SK-N-SH (cell line): Measurements from ENCODE around the gene PPARD. TPM values are rescaled to one million over a fixed set of nuclear protein-coding genes. Genes with fewer than 3 reads are reported as not detected.

Source experiments
- CTCF ChIA-PET: fragments of 300-600, 350-600 bp; formaldehyde crosslinking; extraction: SDS; loops from one replicate; lab custom pipeline; 2021; lab: Yijun Ruan, JAX
- POLR2A ChIA-PET: fragments of 350-600 bp; sonication (Branson Sonifier 250); formaldehyde crosslinking; extraction: SDS; loops from one replicate; lab custom pipeline; 2020; ENCODE audit warnings: antibody characterized with exemption, inconsistent platforms; lab: Yijun Ruan, JAX
- DNase-seq: peaks from one replicate; pipeline ENCODE4 v3.0.0; 2012
- H2AFZ ChIP-seq: fragments of 200-600 bp; sonication (generic); 2 replicates; pipeline ENCODE4 v1.8.1; 2016; ENCODE audit warnings: antibody characterized with exemption, mild to moderate bottlenecking, low read depth
- H3F3A ChIP-seq: fragments of 200-600 bp; sonication (generic); replicated peaks from 2 replicates; pipeline ENCODE3; 2016; ENCODE audit warnings: antibody characterized with exemption, mild to moderate bottlenecking; ENCODE audit not compliant: insufficient read depth
- H3K27ac ChIP-seq, 2 experiments: fragments of 200-500 bp in 1 of 2; fragments of 200-600 bp in 1 of 2; sonication (Bioruptor generic) in 1 of 2; sonication (generic), shearing (Covaris generic) in 1 of 2; 2 replicates each; pipeline versions ENCODE4 v1.5.1 to v1.6.1; 2014 to 2016; ENCODE audit warnings: low read depth in 2 of 2, inconsistent platforms in 1 of 2, low read length in 1 of 2, mild to moderate bottlenecking in 1 of 2, mixed read lengths in 1 of 2
- H3K27me3 ChIP-seq: fragments of 200-600 bp; sonication (generic), shearing (Covaris generic); 2 replicates; pipeline ENCODE4 v1.6.1; 2016; ENCODE audit warnings: mixed run types; ENCODE audit not compliant: insufficient read depth
- H3K36me3 ChIP-seq, 2 experiments: fragments of 200-500 bp in 1 of 2; fragments of 200-600 bp in 1 of 2; sonication (Bioruptor generic) in 1 of 2; sonication (generic) in 1 of 2; replicated peaks in 1 of 2; 2 replicates each; pipeline versions ENCODE3 to v1.5.1; 2014 to 2016; ENCODE audit warnings: low read length in 1 of 2, mild to moderate bottlenecking in 1 of 2; ENCODE audit not compliant: insufficient read depth in 2 of 2, control insufficient read depth in 1 of 2
- H3K4me1 ChIP-seq, 2 experiments: fragments of 200-500 bp in 1 of 2; fragments of 200-600 bp in 1 of 2; sonication (Bioruptor generic) in 1 of 2; sonication (generic), shearing (Covaris generic) in 1 of 2; 2 replicates each; pipeline versions ENCODE4 v1.5.1 to v1.6.1; 2014 to 2016; ENCODE audit warnings: low read depth in 1 of 2, low read length in 1 of 2, mixed run types in 1 of 2; ENCODE audit not compliant: insufficient read depth in 2 of 2, control insufficient read depth in 1 of 2
- H3K4me2 ChIP-seq: fragments of 200-600 bp; sonication (generic), shearing (Covaris generic); 2 replicates; pipeline ENCODE4 v1.6.1; 2017; ENCODE audit warnings: mixed run types
- H3K4me3 ChIP-seq, 2 experiments: fragments of 200-500 bp in 1 of 2; fragments of 200-600 bp in 1 of 2; sonication (Bioruptor generic) in 1 of 2; sonication (generic), shearing (Covaris generic) in 1 of 2; 2 replicates each; pipeline versions ENCODE4 v1.5.1 to v1.8.1; 2014 to 2016; ENCODE audit warnings: low read depth in 2 of 2, inconsistent platforms in 1 of 2, low read length in 1 of 2, mild to moderate bottlenecking in 1 of 2, mixed read lengths in 1 of 2, moderate library complexity in 1 of 2
- H3K79me2 ChIP-seq: fragments of 200-600 bp; sonication (generic); 2 replicates; pipeline ENCODE4 v1.8.1; 2017; ENCODE audit warnings: mild to moderate bottlenecking; ENCODE audit not compliant: insufficient read depth
- H3K9ac ChIP-seq: fragments of 200-600 bp; sonication (generic); 2 replicates; pipeline ENCODE4 v1.6.1; 2017; ENCODE audit warnings: mixed run types
- H3K9me2 ChIP-seq: fragments of 200-600 bp; sonication (generic); 2 replicates; pipeline ENCODE4 v1.6.1; 2017; ENCODE audit warnings: mixed run types
- H3K9me3 ChIP-seq: fragments of 200-600 bp; sonication (generic); 2 replicates; pipeline ENCODE4 v1.6.1; 2017; ENCODE audit warnings: mixed run types, mild to moderate bottlenecking, moderate library complexity
- H4K20me1 ChIP-seq: fragments of 200-600 bp; sonication (generic); 2 replicates; pipeline ENCODE4 v1.6.1; 2017; ENCODE audit warnings: mild to moderate bottlenecking, mixed run types; ENCODE audit not compliant: insufficient read depth
- CHD2 ChIP-seq: fragments of 150-350 bp; IDR thresholded peaks from 2 replicates; pipeline ENCODE4 v1.6.1; 2018; ENCODE audit warnings: low read length; ENCODE audit not compliant: partially characterized antibody
- ELF1 ChIP-seq: IDR thresholded peaks from 2 replicates; pipeline ENCODE4 v1.4.0; 2012
- EP300 ChIP-seq, 2 experiments: IDR thresholded peaks; 2 replicates each; pipeline versions ENCODE4 v1.4.0 to v1.6.1; 2012; ENCODE audit warnings: borderline replicate concordance in 1 of 2, low read depth in 1 of 2, low read length in 1 of 2
- FOSL2 ChIP-seq: IDR thresholded peaks from 2 replicates; pipeline ENCODE4 v1.4.0; 2012; ENCODE audit warnings: low read depth, mild to moderate bottlenecking, moderate library complexity, borderline replicate concordance
- FOXJ3 ChIP-seq: sonication (generic); formaldehyde crosslinking; IDR thresholded peaks from 2 replicates; pipeline ENCODE4 v1.5.1; 2020; ENCODE audit warnings: mild to moderate bottlenecking, missing genetic modification reagents
- FOXM1 ChIP-seq: IDR thresholded peaks from 2 replicates; pipeline ENCODE4 v1.4.0; 2012; ENCODE audit warnings: low read depth, mild to moderate bottlenecking
- GABPA ChIP-seq: IDR thresholded peaks from 2 replicates; pipeline ENCODE4 v1.4.0; 2012; ENCODE audit warnings: low read depth, mild to moderate bottlenecking
- GATA2 ChIP-seq: sonication (generic); formaldehyde crosslinking; IDR thresholded peaks from 2 replicates; pipeline ENCODE4 v1.5.0; 2020; ENCODE audit warnings: mild to moderate bottlenecking, missing genetic modification reagents
- JUND ChIP-seq: IDR thresholded peaks from 2 replicates; pipeline ENCODE4 v1.4.0; 2012
- MEF2A ChIP-seq: IDR thresholded peaks from 2 replicates; pipeline ENCODE4 v1.4.0; 2012; ENCODE audit warnings: low read depth, borderline replicate concordance
- MXI1 ChIP-seq: IDR thresholded peaks from 2 replicates; pipeline ENCODE4 v1.6.1; 2012; ENCODE audit warnings: mild to moderate bottlenecking, low read depth, low read length, improper control_type of control experiment
- NFIC ChIP-seq: IDR thresholded peaks from 2 replicates; pipeline ENCODE4 v1.4.0; 2012; ENCODE audit warnings: borderline replicate concordance
- NRF1 ChIP-seq: IDR thresholded peaks from 2 replicates; pipeline ENCODE4 v1.6.1; 2012; ENCODE audit warnings: low read depth, mild to moderate bottlenecking, low read length
- RCOR1 ChIP-seq: fragments of 150-350 bp; IDR thresholded peaks from 2 replicates; pipeline ENCODE4 v1.6.1; 2017; ENCODE audit warnings: antibody characterized with exemption, low read length
- SIN3A ChIP-seq: IDR thresholded peaks from 2 replicates; pipeline ENCODE4 v1.6.1; 2012; ENCODE audit warnings: low read depth, mild to moderate bottlenecking, low read length, moderate library complexity, borderline replicate concordance
- TCF12 ChIP-seq: IDR thresholded peaks from 2 replicates; pipeline ENCODE4 v1.4.0; 2012
- YY1 ChIP-seq: IDR thresholded peaks from 2 replicates; pipeline ENCODE4 v1.4.0; 2012; ENCODE audit warnings: low read depth, mild to moderate bottlenecking
- WGBS: methylation state at CpG from one replicate; pipeline ENCODE4 v1.1.6; 2017; ENCODE audit warnings: low lambda C conversion rate; 5-methylcytosine and 5-hydroxymethylcytosine counted together
- polyA plus RNA-seq, 3 experiments: library from polyadenylated mRNA; depleted of rRNA; stranded (reverse); fragments of >200 nt; gene quantifications; 2 replicates each; pipeline ENCODE4 v1.2.3, GENCODE V29; 2012
- TF ChIP-seq, protein P1 (sequence below): fragments of 200-600 bp; sonication (generic); IDR thresholded peaks from 2 replicates; pipeline ENCODE4 v1.6.1; 2017; ENCODE audit warnings: antibody characterized with exemption, mild to moderate bottlenecking, moderate library complexity
- TF ChIP-seq, protein P2 (sequence below): IDR thresholded peaks from 2 replicates; pipeline ENCODE4; 2012
- TF ChIP-seq, protein P3 (sequence below): fragments of 150-350 bp; IDR thresholded peaks from 2 replicates; pipeline ENCODE4 v1.6.1; 2017; ENCODE audit warnings: antibody characterized with exemption, low read length, low read depth, borderline replicate concordance
- TF ChIP-seq, protein P4 (sequence below): IDR thresholded peaks from 2 replicates; pipeline ENCODE4 v1.6.1; 2012; ENCODE audit warnings: mild to moderate bottlenecking, low read depth, low read length, moderate library complexity

Gene PPARD
- polyA plus RNA-seq, 1 of the 3 experiments (the other 2 are of a cell fraction) = 13.3 TPM

DNA sequence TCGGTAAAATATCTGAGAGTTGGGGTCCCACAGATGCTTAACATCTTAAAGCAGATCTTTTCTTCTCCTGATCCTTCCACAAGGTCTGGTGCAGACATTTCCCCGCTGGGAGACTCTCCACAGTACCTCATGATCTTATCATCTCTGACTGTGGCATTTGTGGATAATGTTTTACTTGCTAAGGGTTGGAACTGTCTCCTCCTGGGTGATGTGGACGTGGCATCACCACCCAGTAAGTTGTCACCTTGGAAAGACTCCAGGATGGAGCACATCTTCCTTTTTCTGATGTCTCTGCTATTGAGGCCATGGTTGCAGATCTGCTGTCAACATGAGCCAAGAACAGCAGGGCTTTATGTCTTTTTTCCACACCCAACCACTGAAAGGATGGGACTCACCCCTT lies 67.8 kb downstream of the PPARD start:
- Histone ChIP-seq H3K9ac (no peak overlapping the region), H4K20me1 (no peaks in the 10 kb centered on the region), H3K4me1 (peaks cover 0 to 16% of the 10 kb centered on the region in 2 experiments; a peak in 1 of 4 replicates), H3K9me3 (no peaks in the 10 kb centered on the region), H3K27ac (no peak overlapping the region), H3K27me3 (no peaks in the 10 kb centered on the region), H3K36me3 (peaks cover 0 to 4% of the 10 kb centered on the region in 2 experiments), H3K4me3 (no peak overlapping the region), H3K79me2 (no peaks in the 10 kb centered on the region), H2AFZ (no peak overlapping the region), H3K9me2 (no peaks in the 10 kb centered on the region), H3F3A (no peaks in the 10 kb centered on the region), H3K4me2 (no peak overlapping the region)
- ChIA-PET CTCF (no interaction called here), POLR2A (no interaction called here)
- TF ChIP-seq RCOR1 (no peak), ELF1 (no peak), YY1 (no peak)
- TF ChIP-seq, protein P1, sequence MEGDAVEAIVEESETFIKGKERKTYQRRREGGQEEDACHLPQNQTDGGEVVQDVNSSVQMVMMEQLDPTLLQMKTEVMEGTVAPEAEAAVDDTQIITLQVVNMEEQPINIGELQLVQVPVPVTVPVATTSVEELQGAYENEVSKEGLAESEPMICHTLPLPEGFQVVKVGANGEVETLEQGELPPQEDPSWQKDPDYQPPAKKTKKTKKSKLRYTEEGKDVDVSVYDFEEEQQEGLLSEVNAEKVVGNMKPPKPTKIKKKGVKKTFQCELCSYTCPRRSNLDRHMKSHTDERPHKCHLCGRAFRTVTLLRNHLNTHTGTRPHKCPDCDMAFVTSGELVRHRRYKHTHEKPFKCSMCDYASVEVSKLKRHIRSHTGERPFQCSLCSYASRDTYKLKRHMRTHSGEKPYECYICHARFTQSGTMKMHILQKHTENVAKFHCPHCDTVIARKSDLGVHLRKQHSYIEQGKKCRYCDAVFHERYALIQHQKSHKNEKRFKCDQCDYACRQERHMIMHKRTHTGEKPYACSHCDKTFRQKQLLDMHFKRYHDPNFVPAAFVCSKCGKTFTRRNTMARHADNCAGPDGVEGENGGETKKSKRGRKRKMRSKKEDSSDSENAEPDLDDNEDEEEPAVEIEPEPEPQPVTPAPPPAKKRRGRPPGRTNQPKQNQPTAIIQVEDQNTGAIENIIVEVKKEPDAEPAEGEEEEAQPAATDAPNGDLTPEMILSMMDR = no peak
- TF ChIP-seq, protein P2, sequence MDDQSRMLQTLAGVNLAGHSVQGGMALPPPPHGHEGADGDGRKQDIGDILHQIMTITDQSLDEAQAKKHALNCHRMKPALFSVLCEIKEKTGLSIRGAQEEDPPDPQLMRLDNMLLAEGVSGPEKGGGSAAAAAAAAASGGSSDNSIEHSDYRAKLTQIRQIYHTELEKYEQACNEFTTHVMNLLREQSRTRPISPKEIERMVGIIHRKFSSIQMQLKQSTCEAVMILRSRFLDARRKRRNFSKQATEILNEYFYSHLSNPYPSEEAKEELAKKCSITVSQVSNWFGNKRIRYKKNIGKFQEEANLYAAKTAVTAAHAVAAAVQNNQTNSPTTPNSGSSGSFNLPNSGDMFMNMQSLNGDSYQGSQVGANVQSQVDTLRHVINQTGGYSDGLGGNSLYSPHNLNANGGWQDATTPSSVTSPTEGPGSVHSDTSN = no peak
- WGBS = 64% methylated on average over 3 of the region's 3 CpGs
- DNase-seq = no peak

DNA sequence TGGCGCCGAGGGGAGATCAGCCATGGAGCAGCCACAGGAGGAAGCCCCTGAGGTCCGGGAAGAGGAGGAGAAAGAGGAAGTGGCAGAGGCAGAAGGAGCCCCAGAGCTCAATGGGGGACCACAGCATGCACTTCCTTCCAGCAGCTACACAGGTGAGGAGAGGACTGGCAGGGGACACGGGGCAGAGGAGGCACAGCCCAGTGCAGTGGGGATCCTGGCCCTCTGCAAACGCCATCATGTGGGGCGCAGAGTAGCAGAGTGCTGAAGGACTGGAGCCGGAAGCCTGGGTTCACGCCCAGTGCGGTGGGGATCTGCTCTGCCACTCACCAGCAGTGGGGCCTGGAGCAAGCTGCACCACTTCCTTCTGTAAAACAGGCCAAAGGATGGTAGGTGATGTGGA lies 68.7 kb downstream of the PPARD start:
- H3K9me2 ChIP-seq = no peaks in the 10 kb centered on the region
- no peaks in the 10 kb centered on the region for H3F3A ChIP-seq
- DNase-seq = no peak
- H3K27ac ChIP-seq = no peak overlapping the region
- ChIA-PET CTCF (interaction anchor here (0.9 kb wide), 1 partner anchor 12 kb away, joined by 3 read pairs; no protein-coding TSS in a partner anchor), POLR2A (no interaction called here)
- H3K27me3 ChIP-seq = no peaks in the 10 kb centered on the region
- H3K4me1 ChIP-seq = peaks cover 0 to 16% of the 10 kb centered on the region in 2 experiments; a peak in 1 of 4 replicates
- TF ChIP-seq FOXM1 (no peak), EP300 (IDR thresholded peaks at IDR 0.05; ENCODE audit: borderline replicate concordance in 1 of 2, low read depth in 1 of 2, low read length in 1 of 2) (no peak), GATA2 (CRISPR knock-in tag) (no peak), MXI1 (no peak), JUND (no peak), TCF12 (no peak), MEF2A (no peak), NRF1 (no peak), SIN3A (no peak), RCOR1 (no peak), FOXJ3 (CRISPR knock-in tag) (no peak), FOSL2 (no peak), YY1 (no peak), CHD2 (no peak), NFIC (no peak), GABPA (no peak), ELF1 (no peak)
- TF ChIP-seq, protein P3, sequence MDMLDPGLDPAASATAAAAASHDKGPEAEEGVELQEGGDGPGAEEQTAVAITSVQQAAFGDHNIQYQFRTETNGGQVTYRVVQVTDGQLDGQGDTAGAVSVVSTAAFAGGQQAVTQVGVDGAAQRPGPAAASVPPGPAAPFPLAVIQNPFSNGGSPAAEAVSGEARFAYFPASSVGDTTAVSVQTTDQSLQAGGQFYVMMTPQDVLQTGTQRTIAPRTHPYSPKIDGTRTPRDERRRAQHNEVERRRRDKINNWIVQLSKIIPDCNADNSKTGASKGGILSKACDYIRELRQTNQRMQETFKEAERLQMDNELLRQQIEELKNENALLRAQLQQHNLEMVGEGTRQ = no peak
- TF ChIP-seq, protein P4, sequence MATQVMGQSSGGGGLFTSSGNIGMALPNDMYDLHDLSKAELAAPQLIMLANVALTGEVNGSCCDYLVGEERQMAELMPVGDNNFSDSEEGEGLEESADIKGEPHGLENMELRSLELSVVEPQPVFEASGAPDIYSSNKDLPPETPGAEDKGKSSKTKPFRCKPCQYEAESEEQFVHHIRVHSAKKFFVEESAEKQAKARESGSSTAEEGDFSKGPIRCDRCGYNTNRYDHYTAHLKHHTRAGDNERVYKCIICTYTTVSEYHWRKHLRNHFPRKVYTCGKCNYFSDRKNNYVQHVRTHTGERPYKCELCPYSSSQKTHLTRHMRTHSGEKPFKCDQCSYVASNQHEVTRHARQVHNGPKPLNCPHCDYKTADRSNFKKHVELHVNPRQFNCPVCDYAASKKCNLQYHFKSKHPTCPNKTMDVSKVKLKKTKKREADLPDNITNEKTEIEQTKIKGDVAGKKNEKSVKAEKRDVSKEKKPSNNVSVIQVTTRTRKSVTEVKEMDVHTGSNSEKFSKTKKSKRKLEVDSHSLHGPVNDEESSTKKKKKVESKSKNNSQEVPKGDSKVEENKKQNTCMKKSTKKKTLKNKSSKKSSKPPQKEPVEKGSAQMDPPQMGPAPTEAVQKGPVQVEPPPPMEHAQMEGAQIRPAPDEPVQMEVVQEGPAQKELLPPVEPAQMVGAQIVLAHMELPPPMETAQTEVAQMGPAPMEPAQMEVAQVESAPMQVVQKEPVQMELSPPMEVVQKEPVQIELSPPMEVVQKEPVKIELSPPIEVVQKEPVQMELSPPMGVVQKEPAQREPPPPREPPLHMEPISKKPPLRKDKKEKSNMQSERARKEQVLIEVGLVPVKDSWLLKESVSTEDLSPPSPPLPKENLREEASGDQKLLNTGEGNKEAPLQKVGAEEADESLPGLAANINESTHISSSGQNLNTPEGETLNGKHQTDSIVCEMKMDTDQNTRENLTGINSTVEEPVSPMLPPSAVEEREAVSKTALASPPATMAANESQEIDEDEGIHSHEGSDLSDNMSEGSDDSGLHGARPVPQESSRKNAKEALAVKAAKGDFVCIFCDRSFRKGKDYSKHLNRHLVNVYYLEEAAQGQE = no peak
- H3K79me2 ChIP-seq = no peaks in the 10 kb centered on the region
- H3K9me3 ChIP-seq = no peaks in the 10 kb centered on the region
- 95% methylated on average over 9 of the region's 9 CpGs for WGBS
- no peak overlapping the region for H3K9ac ChIP-seq
- no peaks in the 10 kb centered on the region for H4K20me1 ChIP-seq
- H2AFZ ChIP-seq = no peak overlapping the region
- H3K4me2 ChIP-seq = no peak overlapping the region
- H3K36me3 ChIP-seq = peaks cover 0 to 4% of the 10 kb centered on the region in 2 experiments
- no peak overlapping the region for H3K4me3 ChIP-seq
